Cardiac muscle cell (in vitro differentiated cells and primary cell): ENCODE measurements around the gene FUT9. TPM values are rescaled to one million over a fixed set of nuclear protein-coding genes. Genes with fewer than 3 reads are reported as not detected.

Experiments used
- DNase-seq, 2 donors: peaks; one replicate each; pipeline versions ENCODE4 v3.0.0 to v3.0.0-alpha.2; 2010 to 2017; ENCODE audit warnings: low read depth in 1 of 2, low spot score in 1 of 2
- H3K27ac ChIP-seq: fragments of 200-600 bp; sonication (generic); 2 replicates; pipeline ENCODE4 v1.5.1; 2016
- H3K27me3 ChIP-seq: fragments of 200-600 bp; sonication (generic); 2 replicates; pipeline ENCODE4 v1.6.0; 2016; ENCODE audit warnings: control low read depth
- H3K36me3 ChIP-seq: fragments of 200-600 bp; sonication (generic); 2 replicates; pipeline ENCODE4 v1.5.1; 2016; ENCODE audit warnings: control low read depth
- H3K4me1 ChIP-seq: fragments of 200-600 bp; sonication (generic); 2 replicates; pipeline ENCODE4 v1.8.1; 2017; ENCODE audit warnings: low read depth, mild to moderate bottlenecking, mixed run types
- H3K4me3 ChIP-seq: fragments of 200-600 bp; sonication (generic); 2 replicates; pipeline ENCODE4 v1.5.1; 2016; ENCODE audit warnings: mild to moderate bottlenecking
- H3K9me3 ChIP-seq: fragments of 200-600 bp; sonication (generic); 2 replicates; pipeline ENCODE4 v1.5.1; 2017; ENCODE audit warnings: low read depth, mild to moderate bottlenecking, control low read depth
- CTCF ChIP-seq: IDR thresholded peaks from 2 replicates; pipeline ENCODE4 v1.5.1; 2012; ENCODE audit warnings: low read depth, mild to moderate bottlenecking, low read length
- polyA plus RNA-seq: library from polyadenylated mRNA; unstranded; fragments of >200 nt; fragmentation: Nextera tagmentation; extraction: Ambion mirVana; gene quantifications from 2 replicates; pipeline ENCODE4 v1.2.1, GENCODE V29; 2016
- total RNA-seq: library from RNA; depleted of rRNA; stranded (reverse); fragments of >200 nt; gene quantifications from 2 replicates; pipeline ENCODE4 v1.2.3, GENCODE V29; 2016

FUT9 gene
- not detected in 2 replicates for total RNA-seq
- polyA plus RNA-seq: not detected in 2 replicates

GRCh38 chr6:96015518-96016333 lies at the start of gene FUT9:
FUT9 (plus strand) TSS chr6:96015974; CDS start chr6:96203156, 187,182 bp downstream.
- no peak for TF ChIP-seq CTCF
- no peak within 1 kb of the TSS for H3K27ac ChIP-seq
- peaks cover 70% of the 10 kb centered on the region for H3K27me3 ChIP-seq
- DNase-seq: peak in 1 of 2 donors; percentile 48
- no peaks in the 10 kb centered on the region for H3K4me1 ChIP-seq
- no peaks in the 10 kb centered on the region for H3K9me3 ChIP-seq
- H3K4me3 ChIP-seq: peak within 1 kb of the TSS; percentile 39
- no peaks in the 10 kb centered on the region for H3K36me3 ChIP-seq

- no peak overlapping the region for H3K4me3 ChIP-seq
- H3K4me1 ChIP-seq: no peaks in the 10 kb centered on the region
- H3K36me3 ChIP-seq: no peaks in the 10 kb centered on the region
- no peak overlapping the region for H3K27ac ChIP-seq
- no peaks in the 10 kb centered on the region for H3K9me3 ChIP-seq
- no peak for DNase-seq
- H3K27me3 ChIP-seq: no peaks in the 10 kb centered on the region
- no peak for TF ChIP-seq CTCF
These were observed 48.2 kb upstream of the FUT9 start for GRCh38 chr6:95967594-95967993.

GRCh38 chr6:95973976-95974375 lies 41.8 kb upstream of the FUT9 start:
- Histone ChIP-seq H3K4me1 (no peaks in the 10 kb centered on the region), H3K9me3 (no peaks in the 10 kb centered on the region), H3K27me3 (no peaks in the 10 kb centered on the region), H3K4me3 (no peak overlapping the region), H3K27ac (no peak overlapping the region), H3K36me3 (no peaks in the 10 kb centered on the region)
- no peak for TF ChIP-seq CTCF
- DNase-seq: no peak

GRCh38 chr6:95978230-95978629 lies 37.5 kb upstream of the FUT9 start:
- H3K36me3 ChIP-seq: no peaks in the 10 kb centered on the region
- no peaks in the 10 kb centered on the region for H3K9me3 ChIP-seq
- no peaks in the 10 kb centered on the region for H3K27me3 ChIP-seq
- TF ChIP-seq CTCF: no peak
- H3K27ac ChIP-seq: no peak overlapping the region
- no peak overlapping the region for H3K4me3 ChIP-seq
- H3K4me1 ChIP-seq: no peaks in the 10 kb centered on the region
- DNase-seq: no peak

- Histone ChIP-seq H3K36me3 (no peaks in the 10 kb centered on the region), H3K9me3 (no peaks in the 10 kb centered on the region), H3K4me3 (no peak overlapping the region), H3K27me3 (no peaks in the 10 kb centered on the region), H3K4me1 (no peaks in the 10 kb centered on the region), H3K27ac (no peak overlapping the region)
- no peak for TF ChIP-seq CTCF
- DNase-seq: no peak
These were observed 23.9 kb upstream of the FUT9 start for GRCh38 chr6:95991906-95992305.
